Smooth muscle cell (in vitro differentiated cells): ENCODE measurements around the gene DYNLT5. TPM values are rescaled to one million over a fixed set of nuclear protein-coding genes. Genes with fewer than 3 reads are reported as not detected.
"Not testable (repeated sequence)": the region's sequence is repeated elsewhere in the genome, so short reads cannot be mapped to it uniquely, and the experiment has no call there.

Experiments used
- DNase-seq: peaks from one replicate; lab custom pipeline; 2025; ENCODE audit not compliant: unreplicated experiment; lab: John Stamatoyannopoulos, UW
- H2AFZ ChIP-seq: fragments of 200-600 bp; sonication (generic); 2 replicates; pipeline ENCODE4 v1.6.0; 2016; ENCODE audit warnings: antibody characterized with exemption, low read depth, mild to moderate bottlenecking
- H3F3A ChIP-seq: fragments of 200-600 bp; sonication (generic); 2 replicates; pipeline ENCODE4 v1.6.0; 2017; ENCODE audit warnings: antibody characterized with exemption, low read depth
- H3K27ac ChIP-seq: fragments of 200-600 bp; sonication (generic); 2 replicates; pipeline ENCODE4 v1.5.1; 2016; ENCODE audit warnings: low read depth, mild to moderate bottlenecking
- H3K27me3 ChIP-seq: fragments of 200-600 bp; sonication (generic); 2 replicates; pipeline ENCODE4 v1.6.1; 2016; ENCODE audit warnings: low read depth, mild to moderate bottlenecking
- H3K36me3 ChIP-seq: fragments of 200-600 bp; sonication (generic); 2 replicates; pipeline ENCODE4 v1.5.1; 2016; ENCODE audit warnings: low read depth
- H3K4me1 ChIP-seq: fragments of 200-600 bp; sonication (generic); 2 replicates; pipeline ENCODE4 v1.5.1; 2016; ENCODE audit warnings: low read depth
- H3K4me2 ChIP-seq: fragments of 200-600 bp; sonication (generic); 2 replicates; pipeline ENCODE4 v1.6.0; 2016; ENCODE audit warnings: mild to moderate bottlenecking
- H3K4me3 ChIP-seq: fragments of 200-600 bp; sonication (generic); 2 replicates; pipeline ENCODE4 v1.5.1; 2016; ENCODE audit warnings: mild to moderate bottlenecking
- H3K79me2 ChIP-seq: fragments of 200-600 bp; sonication (generic); 2 replicates; pipeline ENCODE4 v1.6.0; 2016; ENCODE audit warnings: low read depth, mild to moderate bottlenecking
- H3K9ac ChIP-seq: fragments of 200-600 bp; sonication (generic); 2 replicates; pipeline ENCODE4 v1.6.0; 2016; ENCODE audit warnings: low read depth
- H3K9me3 ChIP-seq: fragments of 200-600 bp; sonication (generic); replicated peaks from 2 replicates; pipeline ENCODE4 v1.5.1; 2016; ENCODE audit warnings: low read depth
- H4K20me1 ChIP-seq: fragments of 200-600 bp; sonication (generic); 2 replicates; pipeline ENCODE4 v1.6.0; 2016; ENCODE audit warnings: low read depth
- CTCF ChIP-seq: fragments of 200-600 bp; sonication (generic); IDR thresholded peaks from 2 replicates; pipeline ENCODE4 v1.5.1; 2017; ENCODE audit warnings: borderline replicate concordance, mild to moderate bottlenecking, antibody characterized with exemption; ENCODE audit not compliant: insufficient read depth, poor library complexity, severe bottlenecking
- WGBS: methylation state at CpG from one replicate; pipeline ENCODE4 v1.1.7; 2016; ENCODE audit warnings: low lambda C conversion rate; 5-methylcytosine and 5-hydroxymethylcytosine counted together
- polyA plus RNA-seq: library from polyadenylated mRNA; unstranded; fragments of >200 nt; fragmentation: Nextera tagmentation; extraction: Ambion mirVana; gene quantifications from 2 replicates; pipeline ENCODE4 v1.2.1, GENCODE V29; 2016
- total RNA-seq: library from RNA; depleted of rRNA; stranded (reverse); fragments of >200 nt; gene quantifications from 2 replicates; pipeline ENCODE4 v1.2.3, GENCODE V29; 2014

DYNLT5 gene
- total and polyA plus RNA-seq, 2 experiments from 2014 or later = 1.3 TPM; not detected in 1

- Histone ChIP-seq H3K4me1 (peaks cover 10% of the 10 kb centered on the region), H3F3A (no peaks in the 10 kb centered on the region), H3K36me3 (no peaks in the 10 kb centered on the region), H3K4me2 (no peak overlapping the region), H4K20me1 (no peaks in the 10 kb centered on the region), H3K4me3 (no peak overlapping the region), H3K27me3 (no peaks in the 10 kb centered on the region), H2AFZ (no peak overlapping the region), H3K9ac (no peak overlapping the region), H3K79me2 (no peaks in the 10 kb centered on the region), H3K9me3 (no peaks in the 10 kb centered on the region), H3K27ac (no peak overlapping the region)
- WGBS = 93% methylated on average over 4 of the region's 4 CpGs
- no peak for TF ChIP-seq CTCF
- DNase-seq = no peak
Observed at GRCh38 chr1:66787641-66788040, 35.4 kb downstream of the DYNLT5 start.

- Histone ChIP-seq H3K9ac (no peak overlapping the region), H3F3A (no peaks in the 10 kb centered on the region), H3K9me3 (no peaks in the 10 kb centered on the region), H4K20me1 (no peaks in the 10 kb centered on the region), H3K36me3 (no peaks in the 10 kb centered on the region), H3K4me2 (peak overlapping the region; percentile 4), H2AFZ (no peak overlapping the region), H3K27ac (peak overlapping the region; percentile 8), H3K27me3 (no peaks in the 10 kb centered on the region), H3K4me3 (no peak overlapping the region), H3K79me2 (no peaks in the 10 kb centered on the region), H3K4me1 (peaks cover 10% of the 10 kb centered on the region)
- WGBS = 63% methylated on average over 6 of the region's 6 CpGs
- no peak for DNase-seq
- TF ChIP-seq CTCF = no peak
Observed at GRCh38 chr1:66788231-66788939, 36.1 kb downstream of the DYNLT5 start.

GRCh38 chr1:66791621-66792610 lies 39.7 kb downstream of the DYNLT5 start:
- 94% methylated on average over 5 of the region's 5 CpGs for WGBS
- Histone ChIP-seq H3K27ac (no peak overlapping the region), H4K20me1 (no peaks in the 10 kb centered on the region), H3K36me3 (no peaks in the 10 kb centered on the region), H3K27me3 (no peaks in the 10 kb centered on the region), H3K4me3 (no peak overlapping the region), H3K4me1 (peaks cover 10% of the 10 kb centered on the region), H3F3A (no peaks in the 10 kb centered on the region), H2AFZ (no peak overlapping the region), H3K4me2 (no peak overlapping the region), H3K79me2 (no peaks in the 10 kb centered on the region), H3K9me3 (no peaks in the 10 kb centered on the region), H3K9ac (no peak overlapping the region)
- TF ChIP-seq CTCF = no peak
- DNase-seq = no peak

GRCh38 chr1:66795839-66796238 lies 43.6 kb downstream of the DYNLT5 start:
- not testable (repeated sequence) for H3K9me3 ChIP-seq, H3K36me3 ChIP-seq, H3K4me2 ChIP-seq, H3K9ac ChIP-seq, H3K4me3 ChIP-seq, H3K4me1 ChIP-seq, H3K79me2 ChIP-seq, H3F3A ChIP-seq, H3K27me3 ChIP-seq, H4K20me1 ChIP-seq, DNase-seq, H2AFZ ChIP-seq, H3K27ac ChIP-seq
- 85% methylated on average over 2 of the region's 2 CpGs for WGBS
